NB4 (cell line): ENCODE measurements around the gene GPR17.

Experiments
- TF ChIP-seq, protein P1 (sequence below): IDR thresholded peaks from one replicate; pipeline ENCODE4 v1.5.1; 2012; ENCODE audit warnings: low read depth, low read length
- TF ChIP-seq, protein P2 (sequence below): IDR thresholded peaks from 2 replicates; pipeline ENCODE4 v1.6.1; 2011; ENCODE audit warnings: low read depth, low read length

DNA sequence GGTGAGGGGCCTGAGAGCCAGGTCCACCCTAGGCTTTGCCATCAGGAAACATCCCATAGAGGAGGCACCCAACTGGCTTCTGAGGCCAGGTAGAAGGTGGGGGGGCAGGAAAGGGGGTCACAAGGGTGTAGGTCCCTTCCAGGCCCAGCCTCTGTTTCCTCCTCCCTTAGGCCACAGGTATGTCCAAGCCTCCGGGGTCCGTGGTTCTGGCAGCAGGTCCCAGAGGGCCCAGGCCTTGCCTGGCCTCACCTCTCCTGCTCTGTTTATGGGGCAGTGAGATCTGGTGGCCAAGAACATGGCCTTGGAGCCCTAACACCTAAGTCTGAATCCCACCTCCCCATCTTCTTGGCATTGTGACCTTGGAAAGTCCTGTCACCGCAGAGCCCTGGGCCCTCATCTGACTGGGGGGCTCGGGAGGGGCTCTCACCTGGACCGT is 21.6 kb upstream of the GPR17 start:
- TF ChIP-seq, protein P1, sequence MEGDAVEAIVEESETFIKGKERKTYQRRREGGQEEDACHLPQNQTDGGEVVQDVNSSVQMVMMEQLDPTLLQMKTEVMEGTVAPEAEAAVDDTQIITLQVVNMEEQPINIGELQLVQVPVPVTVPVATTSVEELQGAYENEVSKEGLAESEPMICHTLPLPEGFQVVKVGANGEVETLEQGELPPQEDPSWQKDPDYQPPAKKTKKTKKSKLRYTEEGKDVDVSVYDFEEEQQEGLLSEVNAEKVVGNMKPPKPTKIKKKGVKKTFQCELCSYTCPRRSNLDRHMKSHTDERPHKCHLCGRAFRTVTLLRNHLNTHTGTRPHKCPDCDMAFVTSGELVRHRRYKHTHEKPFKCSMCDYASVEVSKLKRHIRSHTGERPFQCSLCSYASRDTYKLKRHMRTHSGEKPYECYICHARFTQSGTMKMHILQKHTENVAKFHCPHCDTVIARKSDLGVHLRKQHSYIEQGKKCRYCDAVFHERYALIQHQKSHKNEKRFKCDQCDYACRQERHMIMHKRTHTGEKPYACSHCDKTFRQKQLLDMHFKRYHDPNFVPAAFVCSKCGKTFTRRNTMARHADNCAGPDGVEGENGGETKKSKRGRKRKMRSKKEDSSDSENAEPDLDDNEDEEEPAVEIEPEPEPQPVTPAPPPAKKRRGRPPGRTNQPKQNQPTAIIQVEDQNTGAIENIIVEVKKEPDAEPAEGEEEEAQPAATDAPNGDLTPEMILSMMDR, result no peak
- TF ChIP-seq, protein P2, sequence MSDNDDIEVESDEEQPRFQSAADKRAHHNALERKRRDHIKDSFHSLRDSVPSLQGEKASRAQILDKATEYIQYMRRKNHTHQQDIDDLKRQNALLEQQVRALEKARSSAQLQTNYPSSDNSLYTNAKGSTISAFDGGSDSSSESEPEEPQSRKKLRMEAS, result no peak
